ENCODE data around the gene TMEM229B. TPM values are rescaled to one million over a fixed set of nuclear protein-coding genes. Genes with fewer than 3 reads are reported as not detected.

The TMEM229B gene
- total and polyA plus RNA-seq, 2 experiments from 2014 or later = 18.3 to 25.6 TPM

DNA sequence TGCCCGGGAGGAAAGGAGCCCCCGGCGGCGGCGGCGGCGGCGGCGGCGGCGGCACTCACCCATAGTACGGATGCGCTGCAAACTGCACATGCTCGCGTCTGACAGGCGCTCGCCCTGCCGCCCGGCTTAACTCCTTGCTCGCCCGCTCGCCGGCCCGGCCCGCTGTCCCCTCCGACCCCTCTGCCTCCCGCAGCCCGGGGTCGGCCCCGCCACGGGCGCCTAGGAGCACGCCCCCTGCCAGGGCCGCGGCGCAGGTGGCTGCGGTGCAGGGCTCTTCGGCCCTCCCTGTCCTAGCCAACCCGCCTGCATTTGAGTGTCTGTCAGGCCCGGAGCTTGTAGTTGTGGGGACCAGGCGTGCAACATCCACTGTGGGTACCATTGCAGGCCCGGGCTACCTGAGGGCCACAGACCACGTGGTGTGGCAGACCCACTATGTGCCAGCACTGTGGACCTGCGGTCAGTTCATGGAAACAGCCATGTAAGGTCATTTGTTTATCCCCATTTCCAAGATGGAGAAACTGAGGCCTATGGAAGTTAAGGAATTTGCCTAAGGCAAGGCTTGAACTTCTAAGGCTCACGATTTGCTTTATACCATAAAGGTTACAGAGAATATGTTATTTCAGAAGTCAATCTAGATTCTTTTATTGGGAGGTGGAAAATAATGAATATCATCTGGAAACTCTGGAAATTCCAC is 27.0 kb upstream of the TMEM229B start:
- Histone ChIP-seq H3K4me2 (peak overlapping the region; percentile 96), H3K27me3 (peaks cover 21% of the 10 kb centered on the region), H3K9me3 (ENCODE audit: low read depth) (no peaks in the 10 kb centered on the region), H3K4me3 (peak overlapping the region; percentile 93), H2AFZ (peak overlapping the region; percentile 99), H3K79me2 (peaks cover 2% of the 10 kb centered on the region), H3K27ac (no peak overlapping the region), H3K4me1 (ENCODE audit: insufficient read depth) (peaks cover 22% of the 10 kb centered on the region), H4K20me1 (ENCODE audit: insufficient read depth, poor library complexity, severe bottlenecking) (no peaks in the 10 kb centered on the region), H3K9me2 (replicated peaks; ENCODE audit: insufficient read depth) (no peaks in the 10 kb centered on the region), H3K36me3 (replicated peaks; ENCODE audit: insufficient read depth, low read depth) (no peaks in the 10 kb centered on the region)
- no peak for DNase-seq (ENCODE audit: low spot score)
- whole genome bisulfite sequencing (ENCODE audit: low lambda C conversion rate, missing lambda C conversion rate) = 23% methylated on average over 16 of the region's 45 CpGs
- TF ChIP-seq EZH2 (IDR thresholded peaks at IDR 0.05; ENCODE audit: borderline replicate concordance) = peak; percentile 43
- TF ChIP-seq CTCF (IDR thresholded peaks at IDR 0.05; ENCODE audit: poor library complexity) = no peak
- TF ChIP-seq EZH2phosphoT487 (IDR thresholded peaks at IDR 0.05; ENCODE audit: low read depth, severe bottlenecking, unreplicated experiment) = no peak

DNA sequence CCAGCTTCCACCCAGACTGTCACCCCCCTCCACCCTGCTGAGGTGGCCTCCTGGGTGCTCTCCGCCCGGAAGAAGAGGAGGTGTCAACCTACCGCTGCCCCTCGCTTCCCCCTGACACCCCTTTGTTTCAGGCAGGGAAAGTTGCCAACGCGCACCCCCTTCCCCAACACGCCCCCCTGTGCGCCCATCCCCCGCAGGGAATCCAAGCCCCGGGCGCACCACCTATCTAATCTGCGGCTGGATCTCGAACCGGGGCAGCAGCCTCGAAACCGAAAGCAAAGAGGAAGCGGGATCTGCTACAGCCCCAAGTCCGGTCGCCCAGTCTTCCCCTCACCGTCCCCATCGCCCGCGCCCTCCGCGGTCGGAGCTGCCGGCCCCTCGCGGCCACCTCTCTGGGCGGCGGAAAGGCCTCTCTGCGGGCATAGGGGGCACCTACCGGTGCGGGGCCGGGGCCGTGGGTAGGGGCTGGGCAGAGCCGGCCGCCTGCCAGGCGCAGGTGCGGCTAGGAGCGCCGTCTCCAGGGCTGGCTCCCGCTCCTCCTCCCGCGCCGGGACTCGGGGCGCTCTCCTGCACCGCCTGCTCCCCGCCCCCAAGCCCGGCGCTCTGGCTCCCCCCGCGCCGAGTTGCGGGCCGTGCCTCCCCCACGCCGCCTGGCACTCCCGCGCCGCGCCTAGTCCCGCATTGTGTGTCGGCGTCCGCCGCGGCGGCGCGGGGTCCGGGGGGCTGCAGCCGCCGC is 26.3 kb upstream of the TMEM229B start:
- DNase-seq (ENCODE audit: low spot score) = peak; percentile 66
- Histone ChIP-seq H3K27me3 (peaks cover 15% of the 10 kb centered on the region), H3K9me2 (replicated peaks; ENCODE audit: insufficient read depth) (no peaks in the 10 kb centered on the region), H3K4me3 (peak overlapping the region; percentile 93), H3K4me2 (peak overlapping the region; percentile 96), H4K20me1 (ENCODE audit: insufficient read depth, poor library complexity, severe bottlenecking) (no peaks in the 10 kb centered on the region), H3K36me3 (replicated peaks; ENCODE audit: insufficient read depth, low read depth) (no peaks in the 10 kb centered on the region), H3K79me2 (peaks cover 2% of the 10 kb centered on the region), H3K4me1 (ENCODE audit: insufficient read depth) (peaks cover 22% of the 10 kb centered on the region), H3K9me3 (ENCODE audit: low read depth) (no peaks in the 10 kb centered on the region), H2AFZ (peak overlapping the region; percentile 99), H3K27ac (peak overlapping the region; percentile 87)
- WGBS (ENCODE audit: low lambda C conversion rate, missing lambda C conversion rate) = 1% methylated on average over 27 of the region's 75 CpGs
- TF ChIP-seq EZH2phosphoT487 (IDR thresholded peaks at IDR 0.05; ENCODE audit: low read depth, severe bottlenecking, unreplicated experiment) (no peak), EZH2 (IDR thresholded peaks at IDR 0.05; ENCODE audit: borderline replicate concordance) (no peak), CTCF (IDR thresholded peaks at IDR 0.05; ENCODE audit: poor library complexity) (no peak)

- DNase-seq (ENCODE audit: low spot score) = peak; percentile 36
- Histone ChIP-seq H3K4me1 (ENCODE audit: insufficient read depth) (peaks cover 22% of the 10 kb centered on the region), H3K9me3 (ENCODE audit: low read depth) (no peaks in the 10 kb centered on the region), H3K4me2 (peak overlapping the region; percentile 96), H3K9me2 (replicated peaks; ENCODE audit: insufficient read depth) (no peaks in the 10 kb centered on the region), H3K4me3 (peak overlapping the region; percentile 93), H3K79me2 (peaks cover 2% of the 10 kb centered on the region), H3K27ac (peak overlapping the region; percentile 87), H2AFZ (peak overlapping the region; percentile 38), H3K36me3 (replicated peaks; ENCODE audit: insufficient read depth, low read depth) (no peaks in the 10 kb centered on the region), H3K27me3 (peaks cover 15% of the 10 kb centered on the region), H4K20me1 (ENCODE audit: insufficient read depth, poor library complexity, severe bottlenecking) (no peaks in the 10 kb centered on the region)
- no peak for TF ChIP-seq EZH2phosphoT487 (IDR thresholded peaks at IDR 0.05; ENCODE audit: low read depth, severe bottlenecking, unreplicated experiment)
- no peak for TF ChIP-seq CTCF (IDR thresholded peaks at IDR 0.05; ENCODE audit: poor library complexity)
- TF ChIP-seq EZH2 (IDR thresholded peaks at IDR 0.05; ENCODE audit: borderline replicate concordance) = no peak
- WGBS (ENCODE audit: low lambda C conversion rate, missing lambda C conversion rate) = 31% methylated on average over 5 of the region's 9 CpGs
Observed at GRCh38 chr14:67514203-67514607, 25.7 kb upstream of the TMEM229B start.
